CD14-positive monocyte (primary cell): Measurements from ENCODE around the gene NGFR. TPM values are rescaled to one million over a fixed set of nuclear protein-coding genes. Genes with fewer than 3 reads are reported as not detected.

Experiments
- DNase-seq, 3 donors: peaks; one replicate each; pipeline ENCODE4 v3.0.0-alpha.2; 2011 to 2022
- H2AFZ ChIP-seq: 2 replicates; pipeline ENCODE4 v1.6.0; 2012; ENCODE audit warnings: mild to moderate bottlenecking, low read depth, low read length, inconsistent platforms; ENCODE audit not compliant: insufficient read depth, poor library complexity, severe bottlenecking
- H3K27ac ChIP-seq, 2 donors: 1 replicate in 1 of 2; 2 replicates in 1 of 2; pipeline ENCODE4 v1.5.1; 2012 to 2013; ENCODE audit warnings: low read length in 2 of 2, control low read depth in 1 of 2, inconsistent platforms in 1 of 2, low read depth in 1 of 2, mild to moderate bottlenecking in 1 of 2
- H3K27me3 ChIP-seq, 2 donors: one replicate each; pipeline versions ENCODE4 v1.6.0 to v1.6.1; 2011 to 2013; ENCODE audit warnings: low read length in 2 of 2; ENCODE audit not compliant: control insufficient read depth in 2 of 2, insufficient read depth in 2 of 2
- H3K36me3 ChIP-seq, 2 donors: replicated peaks in 1 of 2; 1 replicate in 1 of 2; 2 replicates in 1 of 2; pipeline versions ENCODE4 v1.5.1 to v1.6.1; 2012 to 2013; ENCODE audit warnings: low read length in 2 of 2, control low read depth in 1 of 2, inconsistent platforms in 1 of 2, mild to moderate bottlenecking in 1 of 2; ENCODE audit not compliant: insufficient read depth in 2 of 2, control insufficient read depth in 1 of 2
- H3K4me1 ChIP-seq, 2 donors: 1 replicate in 1 of 2; 2 replicates in 1 of 2; pipeline versions ENCODE4 v1.5.1 to v1.6.1; 2012 to 2013; ENCODE audit warnings: low read length in 2 of 2, control low read depth in 1 of 2, inconsistent platforms in 1 of 2, mild to moderate bottlenecking in 1 of 2, moderate library complexity in 1 of 2; ENCODE audit not compliant: insufficient read depth in 2 of 2, control insufficient read depth in 1 of 2
- H3K4me2 ChIP-seq: replicated peaks from 2 replicates; pipeline ENCODE3; 2012; ENCODE audit warnings: low read length, moderate library complexity, mild to moderate bottlenecking; ENCODE audit not compliant: poor library complexity, severe bottlenecking; ENCODE audit errors: extremely low read depth
- H3K4me3 ChIP-seq, 3 experiments: fragments of 200-600 bp in 1 of 3; sonication (generic) in 1 of 3; replicated peaks in 1 of 3; 1 replicate in 2 of 3; 2 replicates in 1 of 3; pipeline ENCODE4 v1.5.1; 2011 to 2013; ENCODE audit warnings: low read length in 3 of 3, mild to moderate bottlenecking in 3 of 3, control low read depth in 2 of 3, low read depth in 2 of 3, inconsistent platforms in 1 of 3, moderate library complexity in 1 of 3
- H3K79me2 ChIP-seq: 2 replicates; pipeline ENCODE4 v1.6.0; 2012; ENCODE audit warnings: mild to moderate bottlenecking, control low read depth, inconsistent platforms, low read length, moderate library complexity; ENCODE audit not compliant: insufficient read depth
- H3K9ac ChIP-seq: 2 replicates; pipeline ENCODE4 v1.6.0; 2017; ENCODE audit warnings: low read length, mild to moderate bottlenecking; ENCODE audit not compliant: insufficient read depth, poor library complexity, severe bottlenecking
- H3K9me3 ChIP-seq, 2 donors: replicated peaks in 1 of 2; 1 replicate in 1 of 2; 2 replicates in 1 of 2; pipeline versions ENCODE4 v1.5.1 to v1.6.1; 2012 to 2013; ENCODE audit warnings: low read length in 2 of 2, control low read depth in 1 of 2; ENCODE audit not compliant: control insufficient read depth in 1 of 2, insufficient read depth in 1 of 2
- H4K20me1 ChIP-seq: 2 replicates; pipeline ENCODE4 v1.6.0; 2012; ENCODE audit warnings: mild to moderate bottlenecking, low read length, control low read depth, moderate library complexity; ENCODE audit not compliant: insufficient read depth
- H3K27ac Mint-ChIP-seq, 7 donors: one replicate each; pipeline ENCODE4 v1.8.0; 2020; ENCODE audit warnings: mild to moderate bottlenecking in 7 of 7, mixed read lengths in 7 of 7, moderate library complexity in 6 of 7, inconsistent platforms in 2 of 7
- H3K27me3 Mint-ChIP-seq, 3 donors: one replicate each; pipeline ENCODE4 v1.8.0; 2021 to 2022; ENCODE audit warnings: low read depth in 3 of 3, mild to moderate bottlenecking in 3 of 3, mixed read lengths in 3 of 3, moderate library complexity in 3 of 3, inconsistent platforms in 1 of 3
- H3K36me3 Mint-ChIP-seq, 2 donors: one replicate each; pipeline ENCODE4 v1.8.0; 2020; ENCODE audit warnings: mixed read lengths in 2 of 2, inconsistent platforms in 1 of 2, mild to moderate bottlenecking in 1 of 2
- H3K4me1 Mint-ChIP-seq: one replicate; pipeline ENCODE4 v1.8.0; 2020; ENCODE audit warnings: mild to moderate bottlenecking, mixed read lengths
- H3K4me3 Mint-ChIP-seq, 2 donors: one replicate each; pipeline ENCODE4 v1.8.0; 2020; ENCODE audit warnings: mild to moderate bottlenecking in 2 of 2, mixed read lengths in 2 of 2, moderate library complexity in 1 of 2
- H3K9me3 Mint-ChIP-seq, 7 donors: one replicate each; pipeline ENCODE4 v1.8.0; 2020 to 2022; ENCODE audit warnings: mixed read lengths in 7 of 7, mild to moderate bottlenecking in 6 of 7, moderate library complexity in 6 of 7, inconsistent platforms in 2 of 7
- CTCF ChIP-seq: fragments of 200-600 bp; IDR thresholded peaks from one replicate; pipeline ENCODE4 v1.8.0; 2022; ENCODE audit warnings: antibody characterized with exemption, mild to moderate bottlenecking
- WGBS: methylation state at CpG from one replicate; pipeline ENCODE4 v1.1.5; 2013; ENCODE audit warnings: missing lambda C conversion rate; ENCODE audit not compliant: insufficient coverage; 5-methylcytosine and 5-hydroxymethylcytosine counted together
- intact Hi-C, 2 donors: fragments of 100-400 bp; cut with micrococcal nuclease; formaldehyde crosslinking; loops; one replicate each; pipeline versions ENCODE4 v1.15.0 to v1.15.1; 2023
- polyA plus RNA-seq, 3 donors: library from polyadenylated mRNA; depleted of rRNA in 1 of 3; unstranded in 2 of 3; stranded (reverse) in 1 of 3; fragments of 300-500 nt in 2 of 3; fragments of >200 nt in 1 of 3; fragmentation: Illumina TruSeq in 2 of 3; gene quantifications; 1 replicate in 2 of 3; 2 replicates in 1 of 3; pipeline ENCODE4 v1.2.3, GENCODE V29; 2012 to 2021

The NGFR gene
- polyA plus RNA-seq, 3 donors = 0.05 to 0.19 TPM; not detected in 1

- Histone ChIP-seq H3K4me3 (no peak overlapping the region), H4K20me1 (no peaks in the 10 kb centered on the region), H3K9me3 (no peaks in the 10 kb centered on the region), H2AFZ (no peak overlapping the region), H3K27me3 (peaks cover 0 to 2% of the 10 kb centered on the region in 2 donors), H3K9ac (no peak overlapping the region), H3K36me3 (no peaks in the 10 kb centered on the region), H3K79me2 (no peaks in the 10 kb centered on the region), H3K4me1 (peaks cover 14 to 27% of the 10 kb centered on the region in 2 donors), H3K4me2 (no peak overlapping the region), H3K27ac (no peak overlapping the region)
- Mint-ChIP-seq H3K27ac (no peak overlapping the region), H3K4me3 (no peak overlapping the region), H3K9me3 (no peaks in the 10 kb centered on the region), H3K36me3 (no peaks in the 10 kb centered on the region), H3K4me1 (peaks cover 25% of the 10 kb centered on the region), H3K27me3 (peaks cover 6 to 19% (median 17%) of the 10 kb centered on the region in 3 donors)
- WGBS = 96% methylated on average over 5 of the region's 5 CpGs
- DNase-seq = no peak
- TF ChIP-seq CTCF = no peak
- intact Hi-C loops = no loop called here
These were observed 42.4 kb upstream of the NGFR start for GRCh38 chr17:49452661-49453060.

GRCh38 chr17:49454050-49454449, 41.0 kb upstream of the NGFR start:
- Mint-ChIP-seq H3K4me3 (no peak overlapping the region), H3K9me3 (no peaks in the 10 kb centered on the region), H3K4me1 (peaks cover 25% of the 10 kb centered on the region), H3K27me3 (peaks cover 12 to 31% (median 27%) of the 10 kb centered on the region in 3 donors), H3K36me3 (no peaks in the 10 kb centered on the region), H3K27ac (no peak overlapping the region)
- intact Hi-C loops = no loop called here
- TF ChIP-seq CTCF = no peak
- no peak overlapping the region for H3K9ac ChIP-seq
- peaks cover 0 to 12% of the 10 kb centered on the region in 2 donors for H3K27me3 ChIP-seq
- H3K79me2 ChIP-seq = no peaks in the 10 kb centered on the region
- H3K4me1 ChIP-seq = peaks cover 14 to 27% of the 10 kb centered on the region in 2 donors
- no peak overlapping the region for H2AFZ ChIP-seq
- H3K36me3 ChIP-seq = no peaks in the 10 kb centered on the region
- no peaks in the 10 kb centered on the region for H3K9me3 ChIP-seq
- no peaks in the 10 kb centered on the region for H4K20me1 ChIP-seq
- no peak overlapping the region for H3K4me3 ChIP-seq
- no peak overlapping the region for H3K4me2 ChIP-seq
- WGBS = 100% methylated on average over 4 of the region's 5 CpGs
- H3K27ac ChIP-seq = no peak overlapping the region
- no peak for DNase-seq
